ENCODE results near the gene DISP2. TPM values are rescaled to one million over a fixed set of nuclear protein-coding genes. Genes with fewer than 3 reads are reported as not detected.

The DISP2 gene
- total RNA-seq, 1 donor from 2014 or later = 3.6 TPM

- no peak overlapping the region for H3K27ac Mint-ChIP-seq (ENCODE audit: unreplicated experiment)
These were observed 21.4 kb downstream of the DISP2 start for GRCh38 chr15:40379374-40379773.

GRCh38 chr15:40379853-40380252 lies 21.8 kb downstream of the DISP2 start:
- no peaks in the 10 kb centered on the region for H3K9me3 Mint-ChIP-seq (ENCODE audit: unreplicated experiment)
- H3K27ac Mint-ChIP-seq (ENCODE audit: unreplicated experiment) = no peak overlapping the region
- no peak overlapping the region for H3K4me3 Mint-ChIP-seq (ENCODE audit: unreplicated experiment)
- no peak for TF ChIP-seq CTCF (IDR thresholded peaks at IDR 0.05; ENCODE audit: unreplicated experiment)
- H3K36me3 Mint-ChIP-seq (ENCODE audit: low read depth, unreplicated experiment) = peaks cover 3% of the 10 kb centered on the region
- DNase-seq (ENCODE audit: low spot score) = no peak
- peaks cover 13% of the 10 kb centered on the region for H3K4me1 Mint-ChIP-seq (ENCODE audit: unreplicated experiment)
- peaks cover 4% of the 10 kb centered on the region for H3K27me3 Mint-ChIP-seq (ENCODE audit: unreplicated experiment)

More at GRCh38 chr15:40379374-40379773, 21.4 kb downstream of the DISP2 start:
- DNase-seq (ENCODE audit: low spot score) = no peak
- peaks cover 4% of the 10 kb centered on the region for H3K27me3 Mint-ChIP-seq (ENCODE audit: unreplicated experiment)
- peaks cover 9% of the 10 kb centered on the region for H3K4me1 Mint-ChIP-seq (ENCODE audit: unreplicated experiment)
- peaks cover under 1% of the 10 kb centered on the region for H3K36me3 Mint-ChIP-seq (ENCODE audit: low read depth, unreplicated experiment)
- no peak for TF ChIP-seq CTCF (IDR thresholded peaks at IDR 0.05; ENCODE audit: unreplicated experiment)
- H3K4me3 Mint-ChIP-seq (ENCODE audit: unreplicated experiment) = no peak overlapping the region
- no peaks in the 10 kb centered on the region for H3K9me3 Mint-ChIP-seq (ENCODE audit: unreplicated experiment)

GRCh38 chr15:40380636-40381035 lies 22.6 kb downstream of the DISP2 start:
- peaks cover 4% of the 10 kb centered on the region for H3K27me3 Mint-ChIP-seq (ENCODE audit: unreplicated experiment)
- no peak overlapping the region for H3K27ac Mint-ChIP-seq (ENCODE audit: unreplicated experiment)
- H3K9me3 Mint-ChIP-seq (ENCODE audit: unreplicated experiment) = no peaks in the 10 kb centered on the region
- no peak for DNase-seq (ENCODE audit: low spot score)
- no peak overlapping the region for H3K4me3 Mint-ChIP-seq (ENCODE audit: unreplicated experiment)
- no peak for TF ChIP-seq CTCF (IDR thresholded peaks at IDR 0.05; ENCODE audit: unreplicated experiment)
- peaks cover 13% of the 10 kb centered on the region for H3K4me1 Mint-ChIP-seq (ENCODE audit: unreplicated experiment)
- peaks cover 3% of the 10 kb centered on the region for H3K36me3 Mint-ChIP-seq (ENCODE audit: low read depth, unreplicated experiment)

GRCh38 chr15:40381818-40382529 lies 24.0 kb downstream of the DISP2 start:
- H3K27ac Mint-ChIP-seq (ENCODE audit: unreplicated experiment) = no peak overlapping the region
- peaks cover 13% of the 10 kb centered on the region for H3K4me1 Mint-ChIP-seq (ENCODE audit: unreplicated experiment)
- H3K4me3 Mint-ChIP-seq (ENCODE audit: unreplicated experiment) = peak overlapping the region; percentile 98
- peaks cover 11% of the 10 kb centered on the region for H3K36me3 Mint-ChIP-seq (ENCODE audit: low read depth, unreplicated experiment)
- TF ChIP-seq CTCF (IDR thresholded peaks at IDR 0.05; ENCODE audit: unreplicated experiment) = no peak
- DNase-seq (ENCODE audit: low spot score) = no peak
- no peaks in the 10 kb centered on the region for H3K9me3 Mint-ChIP-seq (ENCODE audit: unreplicated experiment)
- H3K27me3 Mint-ChIP-seq (ENCODE audit: unreplicated experiment) = peaks cover 4% of the 10 kb centered on the region

Measured in endothelial cell (in vitro differentiated cells).